Measurements from ENCODE around the gene CTNND2.

- TF ChIP-seq CTCF (IDR thresholded peaks at IDR 0.05; ENCODE audit: low read depth, low read length, poor library complexity, severe bottlenecking), result no peak
- TF ChIP-seq EZH2phosphoT487 (IDR thresholded peaks at IDR 0.05; ENCODE audit: borderline replicate concordance, low read length), result no peak
Observed at GRCh38 chr5:11364531-11364930, 539.7 kb downstream of the CTNND2 start.

Measured in DOHH2 (cell line).